Panc1 (cell line): Measurements from ENCODE around the gene DRAM1.

Experiments used
- CTCF ChIP-seq: fragments of 450-650 bp; IDR thresholded peaks from 2 replicates; pipeline ENCODE4 v1.5.1; 2017; ENCODE audit warnings: mild to moderate bottlenecking
- POLR2AphosphoS5 ChIP-seq: IDR thresholded peaks from 2 replicates; pipeline ENCODE4 v1.6.1; 2012; ENCODE audit warnings: mild to moderate bottlenecking, low read depth, low read length, moderate library complexity
- REST ChIP-seq, 2 experiments: IDR thresholded peaks; 2 replicates each; pipeline ENCODE4 v1.6.1; 2011 to 2012; ENCODE audit warnings: low read depth in 2 of 2, control low read depth in 1 of 2, low read length in 1 of 2, mild to moderate bottlenecking in 1 of 2, moderate library complexity in 1 of 2; ENCODE audit not compliant: insufficient read depth in 1 of 2
- SIN3A ChIP-seq: IDR thresholded peaks from 2 replicates; pipeline ENCODE4 v1.6.1; 2012; ENCODE audit warnings: low read depth, mild to moderate bottlenecking, low read length, moderate library complexity, borderline replicate concordance; ENCODE audit not compliant: insufficient read depth

- TF ChIP-seq CTCF (no peak), POLR2AphosphoS5 (no peak), REST (IDR thresholded peaks at IDR 0.05; ENCODE audit: insufficient read depth in 1 of 2, low read depth in 2 of 2, low read length in 1 of 2) (no peak), SIN3A (no peak)
These were observed 47.6 kb upstream of the DRAM1 start for GRCh38 chr12:101829639-101830366.
